Measurements from ENCODE around the gene TBL1XR1. TPM values are rescaled to one million over a fixed set of nuclear protein-coding genes. Genes with fewer than 3 reads are reported as not detected.
"Not testable (repeated sequence)": the region's sequence is repeated elsewhere in the genome, so short reads cannot be mapped to it uniquely, and the experiment has no call there.

The TBL1XR1 gene
- total RNA-seq, 2 experiments from 2014 or later = 143 to 214 TPM

GRCh38 chr3:177161603-177162002, 35.7 kb downstream of the TBL1XR1 start:
- DNase-seq; H3K27me3 Mint-ChIP-seq; H3K27ac Mint-ChIP-seq; H3K9me3 Mint-ChIP-seq (ENCODE audit: low read depth); H3K4me3 Mint-ChIP-seq; CTCF ChIA-PET; ATAC-seq: not testable (repeated sequence)
- H3K36me3 Mint-ChIP-seq = peaks cover 49% of the 10 kb centered on the region
- H3K4me1 Mint-ChIP-seq = peaks cover 32% of the 10 kb centered on the region

- H3K36me3 Mint-ChIP-seq = peaks cover 42% of the 10 kb centered on the region
- no peak for ATAC-seq
- CTCF ChIA-PET = interaction anchor here (1.4 kb wide), 1 partner anchor 25 kb away, joined by 3 read pairs; no protein-coding TSS in a partner anchor
- no peak overlapping the region for H3K27ac Mint-ChIP-seq
- H3K4me3 Mint-ChIP-seq = no peak overlapping the region
- no peak for DNase-seq
- no peaks in the 10 kb centered on the region for H3K27me3 Mint-ChIP-seq
- peaks cover 18% of the 10 kb centered on the region for H3K4me1 Mint-ChIP-seq
- no peaks in the 10 kb centered on the region for H3K9me3 Mint-ChIP-seq (ENCODE audit: low read depth)
These were observed 38.8 kb downstream of the TBL1XR1 start for GRCh38 chr3:177158461-177158860.

- H3K9me3 Mint-ChIP-seq (ENCODE audit: low read depth) = no peaks in the 10 kb centered on the region
- DNase-seq (no peak), ATAC-seq (no peak)
- H3K27me3 Mint-ChIP-seq = no peaks in the 10 kb centered on the region
- H3K4me1 Mint-ChIP-seq = peaks cover 22% of the 10 kb centered on the region
- no peak overlapping the region for H3K27ac Mint-ChIP-seq
- H3K36me3 Mint-ChIP-seq = peaks cover 39% of the 10 kb centered on the region
- CTCF ChIA-PET = interaction anchor here (1.4 kb wide), 1 partner anchor 26 kb away, joined by 3 read pairs; no protein-coding TSS in a partner anchor
- H3K4me3 Mint-ChIP-seq = no peak overlapping the region
These were observed 39.8 kb downstream of the TBL1XR1 start for GRCh38 chr3:177157492-177157891.

GRCh38 chr3:177154733-177155132, 42.5 kb downstream of the TBL1XR1 start:
- CTCF ChIA-PET = no interaction called here
- Mint-ChIP-seq H3K27me3 (no peaks in the 10 kb centered on the region), H3K4me3 (no peak overlapping the region), H3K4me1 (peaks cover 33% of the 10 kb centered on the region), H3K36me3 (peaks cover 24% of the 10 kb centered on the region), H3K9me3 (ENCODE audit: low read depth) (no peaks in the 10 kb centered on the region), H3K27ac (no peak overlapping the region)
- ATAC-seq (no peak), DNase-seq (no peak)

- H3K36me3 Mint-ChIP-seq = peaks cover 23% of the 10 kb centered on the region
- peak; percentile 45 for DNase-seq
- H3K4me3 Mint-ChIP-seq = no peak overlapping the region
These were observed 46.2 kb downstream of the TBL1XR1 start for GRCh38 chr3:177150970-177151627.

GRCh38 chr3:177150218-177150916, 46.9 kb downstream of the TBL1XR1 start:
- Mint-ChIP-seq H3K4me1 (peaks cover 53% of the 10 kb centered on the region), H3K4me3 (no peak overlapping the region), H3K9me3 (ENCODE audit: low read depth) (no peaks in the 10 kb centered on the region), H3K27me3 (no peaks in the 10 kb centered on the region), H3K36me3 (peaks cover 23% of the 10 kb centered on the region), H3K27ac (no peak overlapping the region)
- ATAC-seq (no peak), DNase-seq (no peak)
- CTCF ChIA-PET = interaction anchor here (1.0 to 1.6 kb wide), 2 partner anchors 10 to 39 kb away, joined by 4 to 5 read pairs; no protein-coding TSS in a partner anchor

More at GRCh38 chr3:177150970-177151627, 46.2 kb downstream of the TBL1XR1 start:
- peak; percentile 78 for ATAC-seq
- Mint-ChIP-seq H3K4me1 (peaks cover 45% of the 10 kb centered on the region), H3K27me3 (no peaks in the 10 kb centered on the region), H3K27ac (peak overlapping the region; percentile 51), H3K9me3 (ENCODE audit: low read depth) (no peaks in the 10 kb centered on the region)
- CTCF ChIA-PET = interaction anchor here (1.0 to 1.6 kb wide), 2 partner anchors 10 to 40 kb away, joined by 4 to 5 read pairs; no protein-coding TSS in a partner anchor

- Mint-ChIP-seq H3K27me3 (no peaks in the 10 kb centered on the region), H3K27ac (no peak overlapping the region), H3K4me1 (peaks cover 63% of the 10 kb centered on the region), H3K4me3 (no peak overlapping the region), H3K36me3 (peaks cover 17% of the 10 kb centered on the region), H3K9me3 (ENCODE audit: low read depth) (no peaks in the 10 kb centered on the region)
- ATAC-seq (no peak), DNase-seq (no peak)
- CTCF ChIA-PET = no interaction called here
These were observed 48.2 kb downstream of the TBL1XR1 start for GRCh38 chr3:177149106-177149505.

GRCh38 chr3:177147790-177148189, 49.5 kb downstream of the TBL1XR1 start:
- H3K27me3 Mint-ChIP-seq = no peaks in the 10 kb centered on the region
- no peaks in the 10 kb centered on the region for H3K9me3 Mint-ChIP-seq (ENCODE audit: low read depth)
- peaks cover 18% of the 10 kb centered on the region for H3K36me3 Mint-ChIP-seq
- H3K4me3 Mint-ChIP-seq = no peak overlapping the region
- ATAC-seq (no peak), DNase-seq (no peak)
- CTCF ChIA-PET = no interaction called here
- H3K4me1 Mint-ChIP-seq = peaks cover 71% of the 10 kb centered on the region
- H3K27ac Mint-ChIP-seq = no peak overlapping the region

GRCh38 chr3:177146646-177147045, 50.6 kb downstream of the TBL1XR1 start:
- no peak for DNase-seq
- ATAC-seq = no peak
- CTCF ChIA-PET = interaction anchor here (0.6 kb wide), 1 partner anchor 33 kb away, joined by 3 read pairs; no protein-coding TSS in a partner anchor
- Mint-ChIP-seq H3K4me3 (no peak overlapping the region), H3K9me3 (ENCODE audit: low read depth) (no peaks in the 10 kb centered on the region), H3K4me1 (peaks cover 72% of the 10 kb centered on the region), H3K27me3 (no peaks in the 10 kb centered on the region), H3K27ac (peak overlapping the region; percentile 59), H3K36me3 (peaks cover 17% of the 10 kb centered on the region)

- H3K9me3 Mint-ChIP-seq (ENCODE audit: low read depth) = no peaks in the 10 kb centered on the region
- no peaks in the 10 kb centered on the region for H3K27me3 Mint-ChIP-seq
- H3K27ac Mint-ChIP-seq = peak overlapping the region; percentile 86
- H3K4me3 Mint-ChIP-seq = peak overlapping the region; percentile 56
- H3K36me3 Mint-ChIP-seq = peaks cover 17% of the 10 kb centered on the region
- CTCF ChIA-PET = interaction anchor here (1.2 kb wide), 1 partner anchor 31 kb away, joined by 3 read pairs; no protein-coding TSS in a partner anchor
- DNase-seq = no peak
- no peak for ATAC-seq
- H3K4me1 Mint-ChIP-seq = peaks cover 67% of the 10 kb centered on the region
These were observed 51.3 kb downstream of the TBL1XR1 start for GRCh38 chr3:177145954-177146353.

GRCh38 chr3:177145381-177145780, 51.9 kb downstream of the TBL1XR1 start:
- Mint-ChIP-seq H3K4me3 (peak overlapping the region; percentile 56), H3K9me3 (ENCODE audit: low read depth) (no peaks in the 10 kb centered on the region), H3K36me3 (peaks cover 18% of the 10 kb centered on the region), H3K27ac (peak overlapping the region; percentile 86), H3K4me1 (peaks cover 64% of the 10 kb centered on the region), H3K27me3 (no peaks in the 10 kb centered on the region)
- DNase-seq (no peak), ATAC-seq (peak; percentile 14)
- CTCF ChIA-PET = interaction anchor here (1.2 to 1.5 kb wide), 2 partner anchors 32 to 37 kb away, joined by 3 to 4 read pairs; no protein-coding TSS in a partner anchor

- no peak for DNase-seq
- peak; percentile 58 for ATAC-seq
- no peaks in the 10 kb centered on the region for H3K9me3 Mint-ChIP-seq (ENCODE audit: low read depth)
- no peaks in the 10 kb centered on the region for H3K27me3 Mint-ChIP-seq
- CTCF ChIA-PET = interaction anchor here (1.2 to 1.5 kb wide), 2 partner anchors 32 to 37 kb away, joined by 3 to 4 read pairs; no protein-coding TSS in a partner anchor
- H3K4me1 Mint-ChIP-seq = peaks cover 63% of the 10 kb centered on the region
- H3K27ac Mint-ChIP-seq = peak overlapping the region; percentile 86
- H3K4me3 Mint-ChIP-seq = peak overlapping the region; percentile 56
- peaks cover 20% of the 10 kb centered on the region for H3K36me3 Mint-ChIP-seq
These were observed 52.4 kb downstream of the TBL1XR1 start for GRCh38 chr3:177144922-177145321.

- H3K9me3 Mint-ChIP-seq (ENCODE audit: low read depth) = no peaks in the 10 kb centered on the region
- H3K4me3 Mint-ChIP-seq = no peak overlapping the region
- ATAC-seq (no peak), DNase-seq (no peak)
- H3K36me3 Mint-ChIP-seq = peaks cover 29% of the 10 kb centered on the region
- H3K27ac Mint-ChIP-seq = peak overlapping the region; percentile 18
- CTCF ChIA-PET = interaction anchor here (1.9 kb wide), 1 partner anchor 8 kb away, joined by 5 read pairs; no protein-coding TSS in a partner anchor
- H3K4me1 Mint-ChIP-seq = peaks cover 78% of the 10 kb centered on the region
- no peaks in the 10 kb centered on the region for H3K27me3 Mint-ChIP-seq
These were observed 55.2 kb downstream of the TBL1XR1 start for GRCh38 chr3:177141899-177142646.

Data from activated CD8-positive, alpha-beta memory T cell treated with anti-CD3 and anti-CD28 coated beads, Interleukin-2, amount 10 ng/mL, durations not matched to agents 7 days and 5 days (primary cell).